ENCODE measurements around the gene TGFB1I1.
A peak's percentile ranks its signal among the peaks of the same experiment; 100 is the strongest.
"Not testable (repeated sequence)": the region's sequence is repeated elsewhere in the genome, so short reads cannot be mapped to it uniquely, and the experiment has no call there.

Gene TGFB1I1

DNA sequence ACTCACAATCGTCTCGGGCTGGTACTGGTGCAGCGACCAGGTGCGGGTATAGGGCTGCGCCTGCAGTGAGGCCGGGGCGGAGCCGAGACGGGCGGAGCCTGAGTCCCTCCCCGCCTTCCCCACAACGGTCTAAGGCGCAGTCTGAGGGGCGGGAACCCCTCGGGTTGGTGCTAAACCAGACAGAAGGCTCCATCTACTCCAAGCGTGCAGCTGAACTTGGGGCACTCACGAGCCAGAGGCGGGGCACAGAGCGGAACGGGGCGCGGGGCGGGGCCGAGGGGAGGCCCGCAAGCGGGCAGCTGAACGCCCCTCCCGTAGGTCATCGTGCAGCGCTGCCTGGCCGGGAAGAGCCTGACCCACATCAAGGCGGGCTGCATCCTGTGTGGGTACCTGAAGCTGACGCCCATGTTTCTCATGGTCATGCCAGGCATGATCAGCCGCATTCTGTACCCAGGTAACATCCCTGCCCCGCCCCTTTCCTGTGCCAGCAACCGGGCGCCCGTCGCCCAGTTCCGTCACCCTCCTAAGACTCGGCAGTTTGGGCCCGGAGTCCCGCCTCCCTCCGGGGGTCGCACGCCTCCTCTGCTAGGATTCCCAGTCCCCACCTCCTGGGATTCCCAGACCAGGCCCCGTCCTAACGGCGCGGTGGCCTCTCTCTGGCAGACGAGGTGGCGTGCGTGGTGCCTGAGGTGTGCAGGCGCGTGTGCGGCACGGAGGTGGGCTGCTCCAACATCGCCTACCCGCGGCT, 15.9 kb downstream of the TGFB1I1 start:
- DNase-seq (ENCODE audit: low read depth) = peak; percentile 56

DNA sequence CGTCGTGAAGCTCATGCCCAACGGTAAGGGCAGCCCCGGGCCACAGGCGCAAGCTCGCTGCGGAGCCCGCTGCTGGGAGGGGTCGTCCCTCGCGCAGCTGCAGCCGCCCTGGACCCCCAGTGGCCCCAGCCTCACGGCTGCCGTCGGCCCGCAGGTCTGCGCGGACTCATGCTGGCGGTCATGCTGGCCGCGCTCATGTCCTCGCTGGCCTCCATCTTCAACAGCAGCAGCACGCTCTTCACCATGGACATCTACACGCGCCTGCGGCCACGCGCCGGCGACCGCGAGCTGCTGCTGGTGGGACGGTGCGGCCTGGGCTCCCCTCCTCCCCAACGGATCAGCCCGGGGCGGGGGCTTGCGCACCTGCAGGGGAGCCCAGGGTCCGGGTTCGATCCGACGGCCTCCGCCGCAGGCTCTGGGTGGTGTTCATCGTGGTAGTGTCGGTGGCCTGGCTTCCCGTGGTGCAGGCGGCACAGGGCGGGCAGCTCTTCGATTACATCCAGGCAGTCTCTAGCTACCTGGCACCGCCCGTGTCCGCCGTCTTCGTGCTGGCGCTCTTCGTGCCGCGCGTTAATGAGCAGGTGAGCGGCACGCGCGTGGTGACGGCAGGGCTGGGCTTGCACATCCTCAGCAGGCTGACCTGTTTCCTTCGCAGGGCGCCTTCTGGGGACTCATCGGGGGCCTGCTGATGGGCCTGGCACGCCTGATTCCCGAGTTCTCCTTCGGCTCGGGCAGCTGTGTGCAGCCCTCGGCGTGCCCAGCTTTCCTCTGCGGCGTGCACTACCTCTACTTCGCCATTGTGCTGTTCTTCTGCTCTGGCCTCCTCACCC, 16.7 kb downstream of the TGFB1I1 start:
- no peak for DNase-seq (ENCODE audit: low read depth)

DNA sequence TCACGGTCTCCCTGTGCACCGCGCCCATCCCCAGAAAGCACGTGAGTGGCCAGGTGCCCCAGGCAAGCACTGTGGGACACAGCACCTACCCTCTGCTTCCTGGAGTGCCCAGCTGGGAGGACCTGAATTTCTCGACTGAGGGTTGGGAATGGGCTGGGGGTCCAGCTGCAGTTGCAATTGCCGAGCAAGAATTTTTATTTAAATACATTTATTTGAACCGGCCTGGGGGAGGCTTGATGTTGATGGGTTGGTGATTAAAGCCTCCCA, 17.3 kb downstream of the TGFB1I1 start:
- no peak for DNase-seq (ENCODE audit: low read depth)

DNA sequence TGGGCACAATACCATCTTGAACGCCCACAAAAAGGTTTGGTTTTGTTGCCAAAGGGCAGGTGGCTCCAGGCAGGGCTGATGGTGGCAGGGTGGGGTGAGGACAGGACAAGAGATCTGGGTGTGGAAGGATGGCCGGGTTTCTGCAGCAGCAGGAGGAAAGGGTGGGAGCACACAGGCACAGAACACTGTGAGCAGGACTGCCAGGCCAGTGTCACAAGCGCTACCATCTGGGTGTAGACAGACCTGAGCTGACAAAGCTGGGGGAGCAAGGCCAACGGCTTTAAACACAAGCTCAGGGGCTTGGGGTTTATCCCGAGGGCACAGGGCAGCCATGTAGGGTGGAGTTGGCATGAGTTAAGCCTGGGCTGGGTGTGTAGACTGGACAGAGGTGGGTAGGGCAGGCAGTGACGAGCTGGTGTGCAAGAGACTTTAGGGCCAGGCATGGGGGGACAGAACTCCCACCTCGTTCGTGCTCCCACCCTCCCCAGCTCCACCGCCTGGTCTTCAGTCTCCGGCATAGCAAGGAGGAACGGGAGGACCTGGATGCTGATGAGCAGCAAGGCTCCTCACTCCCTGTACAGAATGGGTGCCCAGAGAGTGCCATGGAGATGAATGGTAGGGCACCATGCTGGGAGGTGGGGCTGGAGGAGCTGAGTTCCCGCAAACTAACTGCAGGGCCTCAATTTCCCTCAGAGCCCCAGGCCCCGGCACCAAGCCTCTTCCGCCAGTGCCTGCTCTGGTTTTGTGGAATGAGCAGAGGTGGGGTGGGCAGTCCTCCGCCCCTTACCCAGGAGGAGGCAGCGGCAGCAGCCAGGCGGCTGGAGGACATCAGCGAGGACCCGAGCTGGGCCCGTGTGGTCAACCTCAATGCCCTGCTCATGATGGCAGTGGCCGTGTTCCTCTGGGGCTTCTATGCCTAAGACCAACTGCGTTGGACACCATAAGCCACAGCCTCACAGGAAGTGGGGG, 17.9 kb downstream of the TGFB1I1 start:
- no peak for DNase-seq (ENCODE audit: low read depth)

DNA sequence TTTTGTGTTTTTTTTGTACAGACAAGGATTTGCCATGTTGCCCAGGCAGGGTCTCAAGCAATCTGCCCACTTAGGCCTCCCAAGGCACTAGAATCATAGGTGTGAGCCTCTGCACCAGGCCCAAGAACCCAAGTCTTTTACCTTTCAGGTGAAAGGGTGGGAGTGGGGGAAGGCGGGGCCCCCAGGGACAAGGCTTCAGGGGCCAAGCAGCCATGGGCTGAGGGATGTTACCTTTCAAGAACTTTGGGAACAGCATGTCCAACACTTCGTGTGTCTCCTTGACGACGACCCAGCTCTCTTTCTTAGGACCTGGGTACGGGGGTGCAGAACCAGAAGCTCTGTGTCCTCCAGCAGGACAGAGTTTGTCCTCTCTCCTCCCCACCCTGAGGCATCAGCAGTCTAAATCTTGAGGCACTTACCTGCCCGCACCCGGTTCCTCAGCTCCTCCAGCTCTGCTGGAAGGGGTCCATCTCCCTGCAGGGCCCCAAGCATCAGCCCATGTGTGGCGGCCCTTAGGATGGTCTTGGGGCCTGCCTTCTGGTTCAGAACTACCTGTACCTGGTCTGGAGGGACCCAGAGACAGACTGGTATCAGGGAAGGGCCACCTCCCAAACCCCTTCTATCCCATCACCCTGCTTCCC, 19.9 kb downstream of the TGFB1I1 start:
- DNase-seq (ENCODE audit: low read depth) = no peak

DNA sequence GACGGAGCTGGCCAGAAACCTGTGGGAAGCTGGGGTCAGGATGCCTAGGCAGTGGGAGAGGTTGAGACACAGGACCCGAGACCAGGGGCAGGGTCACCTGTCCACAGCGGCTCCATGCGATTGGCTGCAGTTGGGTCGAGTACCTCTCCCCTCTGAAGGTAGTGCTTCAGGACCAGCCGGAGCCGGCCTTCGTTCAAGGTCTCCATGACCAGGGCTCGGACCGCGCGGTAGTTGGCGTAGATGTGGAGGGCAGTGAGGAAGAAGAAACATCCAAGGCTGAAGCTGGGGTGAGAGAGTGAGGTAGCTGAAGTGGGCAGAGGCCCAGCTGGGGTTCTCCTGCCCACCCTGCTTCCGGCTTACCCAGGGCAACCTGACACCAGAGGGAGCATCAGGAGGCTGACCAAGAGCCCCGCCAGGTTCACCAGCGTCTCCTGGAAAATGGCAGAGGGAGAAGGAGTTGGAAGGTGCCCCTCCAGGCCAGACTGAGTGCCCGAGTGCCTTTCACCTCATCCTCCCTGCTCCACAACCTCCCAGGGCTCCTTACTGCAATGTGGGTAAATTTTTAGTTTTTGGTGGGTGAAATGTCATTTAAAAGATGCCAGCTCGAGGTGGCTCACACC, 21.7 kb downstream of the TGFB1I1 start:
- DNase-seq (ENCODE audit: low read depth) = no peak

DNA sequence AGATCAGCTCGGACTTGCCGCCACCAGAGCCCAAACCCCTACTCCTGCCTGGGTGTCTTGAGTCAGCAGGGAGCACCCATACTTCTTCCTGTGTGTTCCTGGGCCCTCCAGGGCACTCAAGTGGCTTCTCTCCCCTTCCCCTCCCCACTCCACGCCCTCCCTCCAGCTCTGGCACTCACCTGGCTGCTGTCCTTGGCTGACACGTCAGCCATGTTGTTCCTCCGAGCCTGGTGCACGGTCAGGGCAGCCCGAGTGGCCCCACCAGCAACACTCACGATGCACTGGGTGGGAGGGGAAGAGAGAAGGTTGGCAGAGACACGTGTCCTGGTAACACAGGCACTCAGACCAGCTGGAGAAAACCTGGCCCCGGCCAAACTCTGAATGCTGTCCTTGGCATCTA, 24.7 kb downstream of the TGFB1I1 start:
- DNase-seq (ENCODE audit: low read depth) = no peak

DNA sequence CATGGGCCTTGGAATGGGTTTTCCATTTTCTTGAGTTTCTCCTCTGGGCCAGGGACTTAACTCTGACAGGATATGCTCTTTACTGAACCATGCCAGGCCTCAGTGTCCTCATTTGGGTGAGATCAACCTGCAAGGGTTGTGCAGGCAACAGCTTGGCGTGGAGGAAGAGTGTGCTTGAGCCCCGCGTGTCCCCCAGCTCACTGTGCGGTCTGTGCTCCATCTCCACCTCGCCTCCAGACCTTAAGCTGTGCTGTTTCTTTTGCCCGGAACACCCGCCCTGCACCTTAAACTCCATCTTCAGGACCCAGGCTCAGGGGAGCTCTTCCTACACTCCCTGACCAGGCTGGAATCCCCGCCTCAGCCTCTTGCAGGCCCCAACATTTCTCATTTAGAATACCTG, 26.5 kb downstream of the TGFB1I1 start:
- no peak for DNase-seq (ENCODE audit: low read depth)

DNA sequence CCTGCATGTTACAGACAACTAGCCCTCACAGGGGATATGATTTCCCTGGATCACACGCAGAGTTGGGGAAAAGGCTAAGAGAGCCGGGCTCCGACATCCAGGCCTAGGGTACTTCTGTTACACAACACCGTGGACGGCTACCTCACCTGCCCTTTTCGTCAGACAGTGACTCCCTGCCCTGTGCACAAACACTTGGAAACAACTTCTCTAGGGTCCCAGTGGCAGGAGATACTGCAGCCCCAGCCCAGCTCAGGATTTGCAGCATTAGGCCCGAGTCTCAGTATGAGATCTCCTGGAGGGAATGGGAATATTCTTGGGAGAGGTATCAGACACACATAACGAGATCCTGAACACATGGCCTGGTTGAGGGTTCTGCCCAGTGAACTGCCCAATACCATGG, 28.0 kb downstream of the TGFB1I1 start:
- no peak for DNase-seq (ENCODE audit: low read depth)

DNA sequence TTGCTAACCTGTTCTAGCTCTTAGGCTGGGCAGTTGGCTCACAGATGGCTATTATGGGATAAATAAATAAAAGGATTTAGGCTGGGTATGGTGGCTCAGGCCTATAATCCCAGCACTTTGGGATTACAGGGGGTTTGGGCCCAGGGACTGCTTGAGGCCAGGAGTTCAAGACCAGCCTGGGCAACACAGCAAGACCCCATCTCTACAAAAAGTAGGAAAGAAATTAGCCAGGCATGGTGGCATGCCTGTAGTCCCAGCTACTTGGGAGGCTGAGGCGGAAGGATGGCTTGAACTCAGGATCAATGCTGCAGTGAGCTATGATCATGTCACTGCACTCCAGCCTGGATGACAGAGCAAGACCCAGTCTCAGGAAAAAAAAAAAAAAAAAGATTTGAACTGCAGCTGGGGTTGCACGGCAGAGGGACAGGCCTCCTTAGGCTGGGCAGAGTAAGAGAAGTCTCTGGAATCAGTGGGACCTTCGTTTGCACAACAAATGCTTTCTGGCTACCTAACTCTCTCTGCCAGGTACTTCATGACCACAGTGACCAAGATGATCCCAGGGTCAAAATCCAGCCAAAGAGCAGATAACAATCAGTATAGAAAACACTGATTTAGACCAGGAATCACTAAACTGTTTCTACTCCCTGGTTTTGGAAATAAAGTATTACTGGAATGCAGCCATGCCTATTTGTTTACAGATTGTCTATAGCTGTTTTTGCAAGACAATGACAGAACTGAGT, 29.4 kb downstream of the TGFB1I1 start:
- no peak for DNase-seq (ENCODE audit: low read depth)

DNA sequence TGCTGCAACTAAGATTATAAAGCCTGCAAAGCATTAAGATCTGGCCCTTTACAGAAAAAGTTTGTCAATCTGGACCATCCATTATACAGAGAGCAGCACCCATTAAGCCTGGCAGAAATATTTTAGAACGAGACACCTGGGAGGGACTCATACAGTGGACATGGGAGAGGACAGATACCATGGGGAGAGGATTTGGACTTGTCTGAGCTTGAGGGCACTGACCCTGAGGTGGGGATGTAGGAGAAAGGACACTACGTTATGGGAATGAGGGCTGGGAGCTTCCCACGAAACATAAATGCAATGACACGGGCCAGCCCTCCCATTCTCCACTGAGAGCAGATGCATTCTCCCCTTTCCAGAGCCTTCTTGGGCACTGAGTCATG, 30.0 kb downstream of the TGFB1I1 start:
- no peak for DNase-seq (ENCODE audit: low read depth)

DNA sequence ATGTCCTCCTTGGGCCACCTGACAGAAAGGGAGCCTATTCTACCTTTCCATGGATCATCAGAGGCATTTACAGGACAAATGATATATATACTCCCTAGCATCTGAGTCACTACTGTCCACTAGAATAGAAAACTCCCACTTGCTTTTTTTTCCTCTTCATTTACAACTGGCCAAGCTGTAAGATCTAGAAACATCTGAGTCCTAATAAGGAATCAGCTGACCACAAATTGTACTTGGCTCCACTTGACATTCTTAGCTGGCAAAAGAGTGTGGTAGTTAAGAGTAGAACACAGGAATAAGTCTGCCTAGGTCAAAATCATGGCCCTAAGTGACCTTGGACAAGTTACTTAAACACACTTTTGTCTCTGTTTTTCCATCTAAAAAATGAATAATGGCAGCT, 31.0 kb downstream of the TGFB1I1 start:
- DNase-seq (ENCODE audit: low read depth) = no peak

DNA sequence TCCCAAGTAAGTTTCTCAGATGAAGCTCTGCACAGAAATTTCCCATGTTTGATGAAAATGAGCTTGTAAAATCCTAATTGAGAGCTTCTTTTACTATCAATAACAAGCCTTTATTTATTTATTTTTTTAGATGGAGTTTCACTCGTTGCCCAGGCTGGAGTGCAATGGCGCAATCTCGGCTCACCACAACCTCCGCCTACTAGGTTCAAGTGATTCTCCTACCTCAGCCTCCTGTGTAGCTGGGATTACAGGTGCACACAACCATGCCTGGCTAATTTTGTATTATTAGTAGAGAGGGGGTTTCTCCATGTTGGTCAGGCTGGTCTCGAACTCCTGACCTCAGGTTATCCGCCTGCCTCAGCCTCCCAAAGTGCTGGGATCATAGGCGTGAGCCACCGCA, 31.6 kb downstream of the TGFB1I1 start:
- not testable (repeated sequence) for DNase-seq (ENCODE audit: low read depth)

DNA sequence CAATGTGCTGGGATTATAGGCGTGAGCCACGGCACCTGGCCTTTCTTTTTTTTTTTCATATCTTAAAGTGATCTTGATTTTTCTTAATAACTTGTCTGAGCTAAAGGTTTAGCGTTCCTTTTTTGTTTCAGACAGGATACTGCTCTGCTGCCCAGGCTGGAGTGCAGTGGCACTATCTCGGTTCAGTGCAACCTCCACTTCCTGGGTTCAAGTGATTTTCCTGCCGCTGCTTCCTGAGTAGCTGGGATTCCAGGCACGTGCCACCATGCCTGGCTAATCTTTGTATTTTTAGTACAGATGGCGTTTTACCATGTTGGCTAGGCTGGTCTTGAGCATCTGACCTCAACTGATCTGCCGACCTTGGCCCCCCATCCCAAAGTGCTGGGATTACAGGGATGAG, 32.2 kb downstream of the TGFB1I1 start:
- no peak for DNase-seq (ENCODE audit: low read depth)

DNA sequence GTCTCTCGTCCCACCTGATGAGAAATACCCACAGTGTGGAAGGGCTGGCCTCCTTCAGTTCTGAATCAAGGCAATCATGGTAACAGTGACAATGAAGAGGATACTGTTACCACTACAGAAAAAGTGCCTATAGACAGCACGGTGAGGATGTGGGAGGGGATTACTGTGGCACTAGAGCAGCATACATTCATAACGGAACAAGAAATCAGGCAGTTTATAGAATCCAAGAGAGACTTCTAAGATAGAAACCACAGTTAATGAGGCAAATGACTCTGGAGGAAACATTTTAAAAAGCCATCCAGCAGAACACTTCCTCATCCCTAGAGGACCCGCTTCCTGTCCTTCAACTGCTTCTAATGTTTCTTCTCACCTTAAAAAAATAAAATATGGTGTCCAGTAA, 33.5 kb downstream of the TGFB1I1 start:
- DNase-seq (ENCODE audit: low read depth) = no peak

DNA sequence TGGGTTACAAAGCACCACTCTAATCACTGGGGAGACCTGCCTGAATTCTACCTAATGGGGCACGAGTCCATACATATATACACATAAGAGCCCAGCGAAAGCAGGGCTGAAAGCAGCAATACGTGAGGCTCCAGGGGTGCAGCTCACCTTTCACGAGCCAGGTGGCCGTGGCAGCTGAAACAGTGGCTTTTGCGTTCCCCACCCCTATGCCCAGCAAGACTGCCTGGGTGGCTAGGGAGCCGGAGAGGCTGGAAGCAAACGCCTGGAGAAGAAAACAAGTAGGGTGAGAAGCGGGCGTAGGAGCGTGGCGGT, 35.6 kb downstream of the TGFB1I1 start:
- no peak for DNase-seq (ENCODE audit: low read depth)

DNA sequence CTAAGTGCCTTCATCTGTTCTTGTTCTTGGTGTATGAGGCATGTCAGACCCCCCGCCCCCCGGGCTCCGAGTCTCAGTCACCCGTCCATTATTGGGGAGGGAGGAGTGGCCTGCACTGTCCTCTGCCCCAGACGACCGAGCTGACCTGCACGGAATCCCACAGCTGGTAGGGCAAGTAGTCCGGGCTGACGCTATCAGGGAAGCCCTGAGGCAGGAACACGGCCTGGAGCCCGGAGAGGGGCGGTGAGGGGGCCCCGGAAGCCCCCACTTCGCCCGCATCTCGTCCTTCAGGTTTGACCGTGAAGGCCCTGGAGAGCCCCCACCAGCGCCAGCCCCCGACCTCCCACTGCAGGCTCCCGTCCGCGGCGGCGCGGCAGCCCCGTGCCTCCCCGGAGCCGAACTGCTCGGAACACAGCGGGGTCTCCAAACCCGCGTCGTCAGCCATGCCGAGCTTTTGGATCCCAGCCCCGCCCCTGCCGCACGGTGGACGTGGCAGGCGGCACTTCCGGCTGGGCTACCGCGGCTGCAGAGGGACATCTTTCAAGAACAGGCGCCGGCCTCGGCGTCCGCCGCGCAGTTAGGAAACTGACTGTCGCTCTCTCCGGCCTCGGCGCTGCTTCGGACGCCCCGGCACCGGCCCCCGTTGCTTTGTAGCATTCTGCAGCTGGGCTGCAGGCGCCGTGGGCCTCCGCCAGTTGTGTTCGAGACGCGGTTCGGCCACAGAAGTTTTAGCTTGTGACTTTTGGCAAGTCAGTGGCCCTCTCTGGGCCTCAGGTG, 36.2 kb downstream of the TGFB1I1 start, which contains the start of gene RUSF1:
TSS of gene RUSF1 (minus strand) at position 463 of the 777 bp plus-strand sequence. CDS start at position 445, 18 bp downstream.
- peak; percentile 72 for DNase-seq (ENCODE audit: low read depth)

DNA sequence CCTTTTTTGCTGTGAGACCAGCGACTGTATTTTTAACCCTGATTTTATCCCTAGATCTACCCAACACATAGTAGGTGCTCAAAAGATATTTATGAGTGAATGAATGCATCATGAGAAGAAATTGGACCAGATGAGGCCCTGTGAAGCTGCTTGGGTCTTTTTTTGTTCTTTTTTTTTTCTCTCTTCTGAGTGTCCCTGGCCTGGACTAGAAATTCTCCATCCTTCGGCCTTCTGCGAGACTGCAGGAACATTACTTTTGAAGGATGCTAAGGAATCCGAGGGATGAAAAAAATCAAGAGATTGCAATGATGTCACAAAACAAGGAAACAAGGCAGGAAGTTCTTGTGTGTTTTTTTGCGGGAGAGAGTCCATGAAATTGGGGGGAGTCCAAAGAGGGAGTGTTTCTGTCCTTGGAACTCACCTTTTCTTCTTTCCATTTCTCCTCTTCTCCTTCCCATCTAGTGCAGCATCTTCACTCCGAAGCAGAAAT, 36.8 kb downstream of the TGFB1I1 start:
- DNase-seq (ENCODE audit: low read depth) = no peak

DNA sequence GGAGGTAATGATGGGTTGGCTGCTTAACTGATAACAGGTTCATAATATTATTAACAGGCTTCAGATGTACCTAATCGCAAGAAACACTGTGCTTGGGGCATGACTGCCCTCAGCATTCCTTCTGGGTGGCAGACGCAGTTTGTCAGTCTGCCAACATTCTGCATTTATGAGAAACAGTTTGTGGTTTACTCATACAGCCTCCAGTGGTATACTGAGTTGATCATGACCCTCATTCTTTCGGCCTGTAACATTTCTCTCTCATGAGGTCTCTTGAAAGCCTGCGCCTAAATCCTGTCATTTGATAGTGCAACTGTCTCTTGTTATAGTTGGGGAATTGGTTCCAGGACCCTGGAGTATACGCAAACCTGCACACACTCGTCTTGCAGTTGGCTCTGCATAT, 41.2 kb downstream of the TGFB1I1 start:
- DNase-seq (ENCODE audit: low read depth) = no peak

DNA sequence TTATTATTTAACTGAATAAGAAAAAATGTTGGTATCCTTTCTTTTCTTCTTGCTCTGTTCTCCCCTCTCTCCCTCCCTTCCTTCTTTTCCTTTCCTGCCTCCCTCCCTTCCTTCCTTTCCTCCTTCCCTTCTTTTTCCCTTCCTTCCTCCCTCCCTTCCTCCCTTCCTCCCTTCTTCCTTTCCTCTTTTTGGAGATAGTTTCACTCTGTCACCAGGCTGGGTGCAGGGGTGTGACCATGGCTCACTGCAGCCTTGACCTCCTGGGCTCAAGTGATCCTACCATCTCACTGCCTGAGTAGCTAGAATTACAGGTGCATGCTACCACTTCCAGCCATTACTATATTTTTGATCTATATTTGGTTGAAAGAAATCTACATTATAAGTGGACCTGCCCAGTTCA, 41.9 kb downstream of the TGFB1I1 start:
- DNase-seq (ENCODE audit: low read depth) = no peak
